Measurements from ENCODE around the gene FAH.
"Not testable (repeated sequence)": the region's sequence is repeated elsewhere in the genome, so short reads cannot be mapped to it uniquely, and the experiment has no call there.

FAH gene

DNA sequence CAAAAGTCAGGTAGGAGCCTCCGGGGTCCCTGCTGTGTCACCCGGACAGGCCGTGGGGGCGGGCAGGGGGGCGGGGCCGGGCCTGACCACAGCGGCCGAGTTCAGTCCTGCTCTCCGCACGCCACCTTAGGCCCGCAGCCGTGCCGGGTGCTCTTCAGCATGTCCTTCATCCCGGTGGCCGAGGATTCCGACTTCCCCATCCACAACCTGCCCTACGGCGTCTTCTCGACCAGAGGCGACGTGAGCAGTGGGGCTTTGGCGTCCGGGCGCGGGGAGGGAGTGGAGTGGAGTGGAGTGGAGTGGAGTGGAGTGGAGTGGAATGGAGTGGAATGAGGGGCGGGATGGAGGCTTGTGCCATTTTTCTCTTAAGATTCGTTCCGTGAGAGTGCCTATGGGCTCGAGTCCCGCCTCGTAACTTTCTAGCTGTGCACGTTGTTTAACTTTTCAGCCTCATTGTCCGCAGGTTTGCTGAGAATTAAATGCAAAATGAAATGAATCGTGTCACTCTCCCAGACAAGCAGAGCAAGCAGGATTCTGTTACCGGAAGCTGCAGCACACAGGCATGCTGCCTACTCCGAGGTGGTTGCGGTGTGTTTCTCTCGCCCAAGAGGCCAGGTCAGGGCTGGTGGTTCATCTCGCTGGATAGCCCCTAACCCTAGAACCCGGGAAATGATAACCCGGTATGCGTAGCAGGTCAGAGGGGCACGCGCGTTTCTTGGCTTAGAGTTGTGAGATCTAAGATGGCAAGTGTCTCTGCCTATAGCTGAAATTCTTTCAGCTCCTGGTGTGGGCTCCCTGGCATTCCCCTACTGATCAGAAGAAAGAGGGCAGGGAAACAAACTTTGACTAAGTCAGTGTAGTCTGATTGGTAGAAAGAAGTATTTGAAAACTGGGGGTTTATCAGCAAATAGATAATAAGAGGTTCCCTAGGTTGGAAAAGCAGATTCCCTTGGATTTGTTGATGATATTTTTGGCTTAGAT is at the start of gene FAH:
Gene FAH (plus strand): TSS at position 104 of the 981 bp plus-strand sequence. CDS start 56 bp downstream, at position 160.
- DNase-seq (ENCODE audit: low spot score): peak; percentile 43

DNA sequence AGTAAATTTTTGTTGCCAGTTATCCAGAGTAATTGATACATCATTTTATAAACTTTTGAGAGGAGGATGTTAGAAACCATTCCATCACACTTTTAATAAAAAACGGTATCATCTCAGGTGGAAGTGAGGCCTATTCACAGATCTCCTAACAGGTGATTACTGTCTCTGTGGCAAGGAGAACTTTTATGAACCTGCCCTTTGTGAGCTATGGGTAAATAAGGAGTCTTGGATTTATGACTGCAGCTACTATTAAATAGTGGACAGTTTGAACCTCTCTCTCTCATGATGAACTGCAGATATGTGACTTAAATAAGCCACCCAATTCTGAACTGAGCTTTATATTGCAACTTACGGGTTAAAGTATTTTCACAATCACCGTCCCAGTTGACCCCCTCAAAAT is 47.6 kb upstream of the FAH start:
- no peak for DNase-seq (ENCODE audit: low spot score)

DNA sequence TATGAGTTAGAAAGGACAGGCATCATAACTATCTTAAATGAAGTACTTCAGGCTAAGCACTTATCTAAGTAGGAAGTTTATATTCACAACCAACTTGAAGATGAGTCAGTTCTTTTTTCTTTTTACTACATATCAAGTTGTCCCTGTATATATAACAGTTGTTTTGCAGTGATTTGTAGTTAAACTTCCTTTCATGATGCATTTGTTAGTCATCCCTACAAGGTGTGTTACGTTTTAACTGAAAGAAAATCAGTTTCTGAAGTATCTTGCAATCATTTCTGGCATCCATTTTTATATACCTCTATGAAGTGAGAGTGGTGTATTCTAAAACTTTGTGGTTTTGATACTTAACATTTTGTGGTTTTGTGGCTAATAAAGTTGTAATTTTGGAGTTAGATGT is 47.2 kb upstream of the FAH start:
- no peak for DNase-seq (ENCODE audit: low spot score)

DNA sequence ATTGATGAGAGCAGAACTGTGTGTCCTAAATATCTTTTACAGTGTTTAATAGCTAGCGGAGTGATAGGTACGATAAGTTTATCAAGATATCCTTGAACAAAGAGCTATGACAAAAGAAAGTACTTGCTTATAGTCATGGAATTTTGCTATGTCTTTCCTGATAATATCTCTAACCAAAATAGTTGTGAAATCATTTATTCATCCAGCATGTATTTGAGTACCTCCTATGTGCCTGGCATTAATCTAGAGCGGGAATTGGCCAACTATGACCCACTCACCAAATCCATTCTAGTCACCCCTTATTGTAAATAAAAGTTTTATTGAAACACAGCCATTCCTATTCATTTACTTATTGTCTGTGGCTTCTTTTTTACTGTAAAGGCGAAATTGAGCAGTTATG is 46.7 kb upstream of the FAH start:
- DNase-seq (ENCODE audit: low spot score): peak; percentile 15

DNA sequence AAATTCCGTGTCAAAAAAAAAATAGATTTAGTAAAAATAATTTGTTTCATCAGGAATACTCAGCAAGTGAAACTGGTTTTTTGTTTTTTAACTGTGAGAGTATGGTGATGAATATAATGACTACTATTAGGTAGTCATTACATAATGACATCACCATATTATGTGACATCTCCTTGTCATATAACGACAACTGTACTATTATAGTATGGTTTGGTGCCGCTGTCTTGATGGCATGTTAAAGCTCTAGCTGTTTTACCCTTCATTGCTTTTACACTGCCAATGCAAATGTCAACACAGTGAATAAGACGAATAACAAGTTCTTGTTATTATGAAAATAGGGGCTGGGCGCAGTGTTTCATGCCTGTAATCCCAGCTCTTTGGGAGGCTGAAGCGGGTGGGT is 45.6 kb upstream of the FAH start:
- no peak for DNase-seq (ENCODE audit: low spot score)

DNA sequence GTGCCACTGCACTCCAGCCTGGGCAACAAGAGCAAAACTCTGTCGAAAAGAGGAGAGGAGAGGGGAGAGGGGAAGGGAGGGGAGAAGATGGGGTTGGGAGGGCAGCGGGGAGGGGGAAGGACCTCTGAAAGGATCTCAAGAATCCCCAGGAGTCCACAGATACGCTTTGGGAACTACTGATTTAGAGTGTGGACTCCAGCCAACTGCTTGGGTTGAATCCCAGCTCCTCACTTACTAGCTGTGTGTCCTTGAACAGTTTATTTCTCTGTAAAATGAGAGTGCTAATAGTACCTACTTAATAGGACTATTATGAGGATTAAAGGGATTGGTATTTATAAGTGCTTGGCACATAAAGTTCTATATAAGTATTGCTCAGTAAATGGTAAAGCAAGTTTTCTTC is 45.0 kb upstream of the FAH start:
- no peak for DNase-seq (ENCODE audit: low spot score)

DNA sequence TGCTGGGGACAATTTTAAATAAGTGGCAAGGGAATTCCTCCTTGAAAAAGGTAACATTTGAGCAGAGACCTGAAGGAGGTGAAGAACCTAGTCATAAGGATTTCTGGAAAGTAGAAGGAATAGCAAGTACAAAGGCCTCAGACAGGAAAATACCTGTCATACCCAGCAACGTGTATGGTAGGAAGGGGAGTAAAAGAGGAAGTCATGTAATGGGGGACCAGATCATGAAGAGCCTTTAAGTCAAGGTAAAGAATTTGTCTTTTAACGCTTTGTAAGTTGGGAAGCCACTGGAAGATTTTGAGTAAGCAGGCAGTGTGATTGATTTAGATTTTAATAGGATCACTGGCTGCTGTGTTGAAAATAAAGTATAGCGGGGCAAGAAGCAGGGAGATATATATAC is 43.4 kb upstream of the FAH start:
- DNase-seq (ENCODE audit: low spot score): no peak

DNA sequence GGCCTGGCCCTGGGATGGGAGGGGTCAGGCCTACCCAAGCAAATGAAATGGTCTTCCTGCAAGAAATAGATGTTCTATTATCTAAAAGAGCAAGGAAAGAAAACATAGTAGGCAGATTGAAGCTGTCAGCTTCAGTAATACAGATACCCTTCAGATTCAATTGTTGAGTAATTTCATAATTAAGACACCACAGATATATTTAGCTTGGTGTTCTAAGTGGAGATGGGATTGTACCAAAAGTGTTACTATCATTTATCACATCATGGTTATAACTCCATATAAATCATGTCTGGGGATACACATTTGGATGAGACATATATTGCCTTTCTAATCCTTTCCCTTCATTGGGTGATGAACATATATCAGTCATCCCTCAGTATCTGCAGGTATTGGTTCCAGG is 41.9 kb upstream of the FAH start:
- DNase-seq (ENCODE audit: low spot score): no peak

DNA sequence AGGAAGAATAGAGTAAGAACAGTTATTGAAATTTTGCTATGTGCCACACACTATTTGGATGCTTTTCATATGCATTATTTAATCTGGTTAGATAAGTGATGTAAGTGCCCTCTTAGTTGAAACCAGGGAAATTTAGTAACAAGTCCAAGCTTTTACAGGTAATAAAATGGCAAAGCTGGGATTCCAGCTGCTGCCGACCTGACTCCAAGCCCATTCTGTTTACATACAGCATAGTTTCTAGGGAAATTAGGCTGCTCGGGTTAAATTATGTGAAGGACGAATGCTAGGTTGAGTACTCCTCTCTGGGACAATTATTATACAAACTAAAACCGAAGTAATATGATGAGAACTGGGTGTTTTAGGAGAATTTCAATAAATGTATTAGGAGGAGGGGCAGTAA is 38.7 kb upstream of the FAH start:
- DNase-seq (ENCODE audit: low spot score): no peak

DNA sequence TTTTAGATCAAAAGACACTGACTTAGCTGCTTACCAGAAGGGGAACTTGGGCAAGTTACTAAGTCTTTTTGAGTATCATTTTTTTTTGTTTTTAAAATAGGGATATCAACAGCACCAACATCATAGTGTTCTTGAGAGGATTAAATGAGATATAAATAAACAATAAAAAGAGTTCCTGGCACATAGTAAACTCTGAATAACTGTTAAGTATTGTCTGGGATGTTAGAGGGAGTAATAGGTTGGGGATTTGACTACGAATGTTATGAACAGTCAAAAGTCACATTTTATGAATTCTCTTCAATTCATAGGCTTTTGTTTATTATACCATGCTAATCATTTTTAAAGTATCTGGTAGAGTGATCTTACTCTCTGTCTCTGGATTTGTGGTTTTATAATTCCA is 37.8 kb upstream of the FAH start:
- DNase-seq (ENCODE audit: low spot score): no peak

DNA sequence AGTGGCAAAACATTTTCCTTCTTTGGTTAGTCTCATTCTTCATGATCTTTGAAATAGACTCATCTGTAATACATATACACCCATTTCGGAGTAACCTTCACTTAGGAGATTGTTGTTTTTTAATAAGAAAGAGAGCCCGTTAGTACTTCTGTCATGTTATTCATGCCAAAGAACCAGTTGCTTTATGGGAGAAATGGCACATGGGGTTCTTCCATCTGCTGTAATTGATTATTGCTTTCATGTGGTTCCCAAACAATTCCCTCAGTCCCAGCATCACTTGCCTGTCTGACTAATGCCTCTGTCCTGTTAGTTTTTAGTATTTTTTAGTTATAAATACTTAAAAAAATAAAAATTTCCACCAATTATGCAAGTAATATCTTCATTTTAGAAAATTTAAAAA is 33.8 kb upstream of the FAH start:
- DNase-seq (ENCODE audit: low spot score): no peak

DNA sequence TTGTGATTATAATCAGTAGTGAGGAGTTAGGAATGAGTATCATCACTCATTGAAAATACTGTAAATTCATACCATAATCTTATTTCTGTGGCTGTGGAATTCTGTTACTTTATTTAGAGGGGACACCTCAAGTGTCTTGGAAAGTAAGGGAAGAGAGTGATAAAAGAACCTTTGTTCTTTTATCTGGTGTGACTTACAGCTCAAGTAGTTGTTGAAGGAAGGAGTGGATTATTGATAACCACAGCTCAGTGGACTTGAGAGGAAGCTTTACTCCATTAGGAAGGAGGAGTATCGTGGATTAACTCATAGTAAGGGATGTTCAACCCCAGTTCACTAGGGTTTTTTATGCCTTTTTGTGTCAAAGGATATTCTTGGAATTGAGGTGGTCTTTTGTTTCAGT is 32.2 kb upstream of the FAH start:
- no peak for DNase-seq (ENCODE audit: low spot score)

DNA sequence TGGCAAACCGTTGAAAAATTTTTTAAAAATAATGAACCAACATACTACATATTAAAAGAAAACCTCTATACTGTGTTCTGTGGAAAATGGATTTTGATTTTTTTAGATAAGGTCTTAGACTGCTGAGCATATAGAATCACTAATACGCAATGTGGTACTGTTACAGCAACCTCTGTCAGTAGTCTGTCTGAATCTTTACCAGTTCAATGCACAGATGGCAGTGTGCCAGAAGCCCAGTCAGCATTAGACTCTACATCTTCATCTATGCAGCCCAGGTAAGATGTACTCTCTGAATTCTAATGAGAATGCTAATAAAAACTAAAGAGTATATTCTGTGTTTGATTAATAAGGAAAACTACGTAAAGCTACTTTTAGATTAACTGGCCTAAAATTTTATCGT is 31.3 kb upstream of the FAH start:
- no peak for DNase-seq (ENCODE audit: low spot score)

DNA sequence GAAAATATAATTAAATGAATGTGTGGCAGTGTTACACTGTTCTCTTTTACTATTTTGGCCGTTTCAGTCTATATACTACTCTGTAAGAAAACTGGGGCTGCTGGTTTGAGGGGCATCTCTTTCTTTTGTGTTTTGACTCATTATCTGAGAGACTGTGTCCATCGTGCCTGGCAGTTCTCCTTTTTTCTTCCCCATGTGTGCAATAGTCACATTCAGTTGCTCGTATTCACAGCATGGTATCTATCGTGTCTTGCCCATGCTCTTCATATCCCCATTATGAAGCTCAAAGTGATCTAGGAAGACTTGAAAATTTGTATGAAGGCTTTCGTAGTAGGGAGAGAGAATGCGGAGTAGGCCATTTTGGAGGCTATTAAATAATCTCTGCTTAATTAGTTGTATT is 29.8 kb upstream of the FAH start:
- no peak for DNase-seq (ENCODE audit: low spot score)

DNA sequence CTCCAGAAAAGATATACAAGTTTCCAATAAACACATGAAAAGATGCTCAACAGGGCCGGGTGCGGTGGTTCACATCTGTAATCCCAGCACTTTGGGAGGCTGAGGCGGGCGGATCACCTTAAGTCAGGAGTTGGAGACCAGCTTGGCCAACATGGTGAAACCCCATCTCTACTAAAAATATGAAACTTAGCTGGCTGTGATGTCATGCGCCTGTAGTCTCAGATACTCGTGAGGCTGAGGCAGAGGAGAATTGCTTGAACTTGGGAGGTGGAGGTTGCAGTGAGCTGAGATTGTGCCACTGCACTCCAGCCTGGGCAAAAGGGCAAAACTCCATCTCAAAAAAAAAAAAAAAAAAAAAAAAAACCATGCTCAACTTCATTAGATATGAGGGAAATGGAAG is 25.5 kb upstream of the FAH start:
- DNase-seq (ENCODE audit: low spot score): not testable (repeated sequence)

DNA sequence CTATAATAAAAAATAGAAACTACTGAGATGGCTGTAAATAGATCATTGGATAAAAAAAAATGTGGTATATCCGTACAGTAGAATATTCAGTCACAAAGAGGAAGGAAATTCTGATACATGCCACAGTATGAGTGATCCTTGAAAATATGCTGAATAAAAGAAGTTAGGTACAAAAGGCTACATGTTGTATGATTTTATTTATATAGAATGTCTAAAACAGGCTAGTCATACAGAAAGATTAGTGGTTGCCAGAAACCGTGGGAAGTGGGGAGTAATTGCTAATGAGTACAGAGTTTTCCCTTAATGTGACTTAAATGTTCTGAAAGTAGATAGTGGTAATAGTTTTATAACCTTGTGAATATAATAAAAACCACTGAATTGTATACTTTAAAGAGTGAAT is 24.9 kb upstream of the FAH start:
- DNase-seq (ENCODE audit: low spot score): no peak

DNA sequence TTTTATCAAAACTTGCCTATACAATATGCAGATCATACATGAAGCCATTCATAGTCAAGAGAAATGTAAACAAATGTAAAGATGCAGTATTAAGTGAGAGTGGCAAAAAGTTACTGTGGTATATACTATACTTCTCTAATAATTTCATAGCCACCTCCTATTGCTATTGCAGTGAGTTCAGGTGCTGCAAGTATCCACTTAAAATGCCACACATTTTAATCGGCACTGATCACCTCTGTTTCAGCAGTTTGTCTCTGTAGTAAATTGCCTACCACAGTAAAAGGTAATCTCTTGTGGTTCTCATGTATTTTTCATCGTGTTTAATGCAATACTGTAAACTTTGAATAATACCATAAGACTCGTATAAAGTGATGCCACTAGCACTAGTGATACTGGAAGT is 20.4 kb upstream of the FAH start:
- DNase-seq (ENCODE audit: low spot score): no peak

DNA sequence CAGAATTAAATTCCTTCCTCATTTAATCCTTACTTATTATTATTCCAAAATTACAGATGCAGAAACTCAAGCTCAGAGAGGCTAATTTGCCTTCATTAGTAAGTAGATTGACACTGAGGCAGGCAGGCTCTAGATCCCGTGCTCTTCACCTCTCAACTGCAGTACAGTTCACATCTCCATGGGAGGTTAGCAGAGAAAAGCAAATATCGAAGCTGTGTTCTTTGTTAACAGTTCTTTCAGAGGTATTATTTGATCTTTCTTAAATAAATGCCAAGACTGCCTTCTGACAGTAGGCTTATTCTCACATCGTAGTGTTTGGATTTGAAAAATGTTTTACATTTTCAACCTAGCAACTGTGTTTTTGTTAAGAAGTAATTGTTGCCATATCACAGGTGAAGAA is 15.9 kb upstream of the FAH start:
- DNase-seq (ENCODE audit: low spot score): no peak

DNA sequence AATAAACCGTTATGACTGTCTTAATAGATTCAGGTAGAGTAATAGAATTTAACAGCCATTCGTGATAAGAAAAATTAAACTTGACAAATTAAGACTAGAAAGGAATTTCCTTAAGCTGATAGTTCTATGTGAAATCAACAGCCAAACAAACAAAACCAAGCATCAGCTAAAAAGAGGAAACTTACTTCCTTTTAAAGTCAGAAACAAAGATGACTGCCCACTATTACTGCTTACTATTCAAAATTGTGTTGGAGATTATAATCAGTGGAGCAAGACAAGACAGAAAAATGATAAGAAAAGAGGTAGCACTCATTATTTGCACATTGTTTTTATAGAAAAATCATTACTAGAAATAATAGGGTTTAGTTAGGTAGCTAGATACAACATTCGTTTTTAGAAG is 13.8 kb upstream of the FAH start:
- no peak for DNase-seq (ENCODE audit: low spot score)

DNA sequence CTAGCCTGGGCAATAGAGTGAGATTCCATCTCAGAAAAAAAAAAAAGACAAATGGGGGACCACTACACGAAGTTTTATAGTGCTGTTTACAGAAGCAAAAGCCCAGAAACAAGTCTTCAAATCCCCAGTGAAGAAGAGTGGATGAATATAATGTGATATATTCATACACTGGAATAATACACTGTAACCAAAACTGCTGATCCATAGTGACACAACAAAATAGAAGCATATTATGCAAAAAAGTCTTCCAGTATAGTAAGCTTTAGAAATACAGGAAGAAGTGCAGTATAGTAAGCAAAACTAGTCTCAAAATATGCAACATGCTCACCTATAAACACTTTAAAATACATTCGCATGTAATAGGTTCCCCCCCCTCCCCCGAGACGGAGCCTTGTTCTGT is 11.9 kb upstream of the FAH start:
- DNase-seq (ENCODE audit: low spot score): no peak

DNA sequence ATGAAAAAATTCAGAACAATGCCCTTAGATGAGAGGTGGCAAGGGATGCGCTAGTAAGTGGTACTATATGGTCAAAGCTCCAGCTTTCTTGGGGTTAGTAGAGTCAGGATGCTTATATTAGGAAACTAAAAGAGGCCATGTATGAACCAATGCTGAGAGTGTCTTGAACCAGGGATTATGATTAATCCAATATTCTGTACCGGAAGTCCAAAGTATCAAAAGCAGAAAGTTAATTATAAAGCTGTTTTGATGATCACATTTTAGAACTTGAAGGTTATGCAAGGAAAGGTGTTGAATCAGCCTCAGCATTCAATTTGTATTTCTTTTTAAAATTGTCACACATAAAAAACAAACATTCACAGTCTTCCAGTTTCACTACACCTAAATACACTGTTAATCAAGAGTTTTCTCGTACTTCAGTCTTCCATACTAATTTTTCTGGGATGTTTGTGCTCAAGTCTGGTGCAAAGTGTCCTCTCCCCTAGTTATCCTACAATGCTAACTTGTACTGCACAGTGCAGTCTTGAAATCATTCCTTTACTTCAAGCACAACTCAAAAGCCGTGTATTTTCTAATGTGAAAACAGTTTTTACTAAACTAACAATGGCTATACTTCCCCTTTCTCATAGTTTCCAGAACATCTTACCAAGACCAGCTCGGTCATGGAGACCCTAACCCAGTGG is 10.7 kb upstream of the FAH start:
- no peak for DNase-seq (ENCODE audit: low spot score)

DNA sequence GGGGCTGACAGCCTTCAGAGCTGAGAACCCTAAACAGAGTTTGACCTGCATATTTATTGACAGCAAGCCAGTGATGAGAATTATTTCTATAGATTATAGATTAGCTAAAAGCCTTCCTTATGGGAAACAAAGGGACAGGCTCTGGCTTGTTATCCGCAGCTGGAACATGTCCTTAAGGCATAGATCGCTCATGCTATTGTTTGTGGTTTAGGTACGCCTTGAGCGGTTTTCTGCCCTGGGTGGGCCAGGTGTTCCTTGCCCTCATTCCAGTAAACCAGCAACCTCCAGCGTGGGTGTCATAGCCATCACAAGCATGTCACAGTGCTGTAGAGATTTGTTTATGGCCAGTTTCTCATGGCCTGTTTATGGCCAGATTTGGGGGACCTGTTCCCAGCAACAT is 10.2 kb upstream of the FAH start:
- no peak for DNase-seq (ENCODE audit: low spot score)

DNA sequence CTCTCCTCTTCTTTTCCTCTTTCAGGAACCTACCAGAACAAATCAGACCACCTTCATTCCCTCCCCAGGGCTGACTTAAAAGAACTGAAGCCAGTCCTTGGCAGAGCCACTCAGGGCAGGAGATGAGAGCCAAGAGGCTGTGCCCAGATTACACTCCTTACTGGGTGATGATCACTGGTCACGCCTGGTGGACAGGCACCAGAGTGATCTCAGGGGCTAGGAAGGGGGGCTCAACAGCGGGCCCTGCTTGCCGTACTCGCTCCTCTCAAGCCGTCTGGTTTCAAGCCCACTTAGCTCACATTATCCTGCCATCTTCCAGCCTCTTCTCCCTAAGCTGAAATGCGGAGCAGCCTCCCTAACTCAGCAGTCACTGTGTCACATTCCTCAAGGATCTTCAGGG is 1.7 kb upstream of the FAH start:
- no peak for DNase-seq (ENCODE audit: low spot score)

DNA sequence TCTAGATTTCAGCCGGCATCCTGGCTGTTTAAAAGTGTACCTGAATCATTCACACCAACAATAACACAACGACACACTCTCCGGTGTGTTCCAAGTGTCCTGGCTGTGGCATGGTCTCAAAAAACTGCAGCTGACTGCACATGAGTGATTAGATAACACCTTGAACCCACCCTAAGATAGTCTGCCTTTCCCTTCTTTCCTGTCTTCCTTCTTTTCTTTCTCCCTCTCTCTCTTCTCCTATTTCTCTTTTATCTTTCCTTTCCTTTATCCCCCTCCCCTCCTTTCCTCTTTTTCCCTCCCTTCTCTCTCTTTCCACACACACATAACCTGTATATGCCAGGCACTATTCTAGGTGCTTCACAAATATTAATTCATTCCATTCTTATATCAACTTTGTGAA is 1.2 kb upstream of the FAH start:
- no peak for DNase-seq (ENCODE audit: low spot score)
